Mesenchymal stem cell (in vitro differentiated cells and primary cell): ENCODE data around the gene CDA.

Experiments
- DNase-seq: peaks from one replicate; pipeline ENCODE4 v3.0.0-alpha.2; 2013
- H2AFZ ChIP-seq: one replicate; pipeline ENCODE4 v1.6.1; 2013; ENCODE audit warnings: low read depth, mild to moderate bottlenecking, control low read depth, inconsistent platforms, low read length, moderate library complexity
- H2AK5ac ChIP-seq: 2 replicates; pipeline ENCODE4 v1.6.1; 2013; ENCODE audit warnings: low read length, moderate library complexity, mild to moderate bottlenecking, inconsistent platforms; ENCODE audit not compliant: severe bottlenecking
- H2BK120ac ChIP-seq: one replicate; pipeline ENCODE4 v1.6.1; 2013; ENCODE audit warnings: low read depth, mild to moderate bottlenecking, inconsistent platforms, low read length, moderate library complexity
- H2BK12ac ChIP-seq, 2 experiments: one replicate each; pipeline ENCODE4 v1.6.1; 2013; ENCODE audit warnings: inconsistent platforms in 2 of 2, low read length in 2 of 2, mild to moderate bottlenecking in 2 of 2, moderate library complexity in 2 of 2, control low read depth in 1 of 2
- H2BK15ac ChIP-seq: one replicate; pipeline ENCODE4 v1.6.1; 2013; ENCODE audit warnings: mild to moderate bottlenecking, low read depth, inconsistent platforms; ENCODE audit not compliant: poor library complexity, severe bottlenecking
- H2BK5ac ChIP-seq: 2 replicates; pipeline ENCODE4 v1.6.1; 2013; ENCODE audit warnings: low read depth, mild to moderate bottlenecking, low read length, control low read depth, inconsistent platforms; ENCODE audit not compliant: poor library complexity, severe bottlenecking
- H3K14ac ChIP-seq, 2 experiments: one replicate each; pipeline ENCODE4 v1.6.1; 2013; ENCODE audit warnings: inconsistent platforms in 2 of 2, low read length in 2 of 2, control low read depth in 1 of 2, mild to moderate bottlenecking in 1 of 2, moderate library complexity in 1 of 2
- H3K18ac ChIP-seq, 2 experiments: one replicate each; pipeline ENCODE4 v1.6.1; 2013; ENCODE audit warnings: inconsistent platforms in 2 of 2, low read length in 2 of 2, control low read depth in 1 of 2, low read depth in 1 of 2, mild to moderate bottlenecking in 1 of 2
- H3K23ac ChIP-seq, 2 experiments: one replicate each; pipeline ENCODE4 v1.6.1; 2013; ENCODE audit warnings: inconsistent platforms in 2 of 2, low read length in 2 of 2, mild to moderate bottlenecking in 2 of 2, moderate library complexity in 2 of 2, control low read depth in 1 of 2
- H3K27ac ChIP-seq: 2 replicates; pipeline ENCODE4 v1.5.1; 2013; ENCODE audit warnings: mild to moderate bottlenecking, moderate library complexity, low read length, control low read depth, inconsistent platforms; ENCODE audit not compliant: poor library complexity, severe bottlenecking
- H3K27me3 ChIP-seq, 2 experiments: 2 replicates each; pipeline versions ENCODE4 v1.6.1 to v1.7.0; 2013; ENCODE audit warnings: low read length in 2 of 2, mild to moderate bottlenecking in 2 of 2, moderate library complexity in 2 of 2, control low read depth in 1 of 2, inconsistent platforms in 1 of 2; ENCODE audit not compliant: control insufficient read depth in 1 of 2, insufficient read depth in 1 of 2
- H3K36me3 ChIP-seq, 2 experiments: 2 replicates each; pipeline versions ENCODE4 v1.6.1 to v1.7.0; 2013; ENCODE audit warnings: low read length in 2 of 2, control low read depth in 1 of 2, inconsistent platforms in 1 of 2, low read depth in 1 of 2, mild to moderate bottlenecking in 1 of 2; ENCODE audit not compliant: insufficient read depth in 2 of 2, control insufficient read depth in 1 of 2
- H3K4ac ChIP-seq, 2 experiments: one replicate each; pipeline ENCODE4 v1.6.1; 2013; ENCODE audit warnings: inconsistent platforms in 2 of 2, low read length in 2 of 2, mild to moderate bottlenecking in 2 of 2, moderate library complexity in 2 of 2, control low read depth in 1 of 2, low read depth in 1 of 2
- H3K4me1 ChIP-seq: 2 replicates; pipeline ENCODE4 v1.6.1; 2013; ENCODE audit warnings: low read depth, low read length, control low read depth; ENCODE audit not compliant: control insufficient read depth, insufficient read depth
- H3K4me2 ChIP-seq: 2 replicates; pipeline ENCODE4 v1.6.1; 2013; ENCODE audit warnings: low read length, mild to moderate bottlenecking, inconsistent platforms; ENCODE audit not compliant: poor library complexity, severe bottlenecking
- H3K4me3 ChIP-seq, 2 experiments: 2 replicates each; pipeline versions ENCODE4 v1.5.1 to v1.7.0; 2013; ENCODE audit warnings: low read length in 2 of 2, mild to moderate bottlenecking in 2 of 2, control low read depth in 1 of 2, low read depth in 1 of 2; ENCODE audit not compliant: insufficient read depth in 1 of 2
- H3K79me1 ChIP-seq: replicated peaks from 2 replicates; pipeline ENCODE4 v1.6.1; 2013; ENCODE audit warnings: mild to moderate bottlenecking, control low read depth, low read length, inconsistent platforms; ENCODE audit not compliant: poor library complexity, severe bottlenecking
- H3K9ac ChIP-seq: 2 replicates; pipeline ENCODE4 v1.7.0; 2013; ENCODE audit warnings: mild to moderate bottlenecking, low read length, moderate library complexity
- H3K9me3 ChIP-seq: 2 replicates; pipeline ENCODE4 v1.7.0; 2013; ENCODE audit warnings: mild to moderate bottlenecking, low read length; ENCODE audit not compliant: control insufficient read depth
- H4K8ac ChIP-seq: one replicate; pipeline ENCODE4 v1.6.1; 2013; ENCODE audit warnings: inconsistent platforms, mild to moderate bottlenecking, low read length, moderate library complexity
- H4K91ac ChIP-seq: one replicate; pipeline ENCODE4 v1.6.1; 2013; ENCODE audit warnings: mild to moderate bottlenecking, low read length, inconsistent platforms
- WGBS: methylation state at CpG from one replicate; pipeline ENCODE4 v1.1.7; 2013; ENCODE audit warnings: mixed read lengths; 5-methylcytosine and 5-hydroxymethylcytosine counted together

Gene CDA

DNA sequence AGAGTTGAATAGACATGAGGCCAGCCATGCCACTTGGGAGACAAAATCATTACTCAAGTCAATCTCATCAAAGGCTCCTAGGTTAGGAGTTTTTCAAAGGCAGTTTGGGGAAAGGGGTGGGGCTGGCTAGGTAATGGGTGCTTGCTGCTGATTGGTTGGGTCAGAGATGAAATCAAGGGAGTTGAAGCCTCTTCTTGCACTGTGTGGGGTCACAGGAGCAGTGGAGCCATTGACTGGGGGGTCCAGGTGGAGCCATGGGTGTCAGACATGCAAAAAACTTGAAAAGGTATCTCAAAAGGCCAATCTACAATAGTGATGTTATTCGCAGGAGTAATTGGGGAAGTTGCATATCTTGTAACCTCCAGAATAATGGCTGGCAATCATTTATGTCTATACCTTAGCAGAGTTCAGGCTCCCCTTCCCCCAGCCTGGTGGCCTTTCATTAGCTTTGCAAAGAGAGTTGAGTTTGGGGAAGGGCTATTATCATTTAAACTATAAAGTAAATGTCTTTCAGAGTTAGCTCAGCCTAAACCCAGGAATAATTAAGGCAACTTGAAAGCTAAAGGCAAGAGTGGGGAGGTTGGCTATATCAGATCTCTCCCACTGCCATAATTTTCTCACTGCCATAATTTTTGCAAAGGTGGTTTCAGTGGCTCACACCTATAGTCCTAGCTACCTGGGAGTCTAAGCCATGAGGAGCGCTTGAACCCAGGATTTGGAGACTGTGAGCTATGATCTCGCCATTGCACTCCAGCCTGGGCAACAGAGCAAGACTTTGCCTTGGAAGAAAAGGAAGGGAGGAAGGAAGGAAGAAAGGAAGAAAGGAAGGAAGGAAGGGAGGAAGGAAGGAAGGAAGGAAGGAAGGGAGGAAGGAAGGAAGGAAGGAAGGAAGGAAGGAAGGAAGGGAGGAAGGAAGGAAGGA, 36.5 kb downstream of the CDA start:
- no peak overlapping the region for H3K4me2 ChIP-seq
- H2BK120ac ChIP-seq: no peak overlapping the region
- H4K8ac ChIP-seq: no peak overlapping the region
- no peak overlapping the region for H3K4ac ChIP-seq
- DNase-seq: no peak
- no peak overlapping the region for H3K9ac ChIP-seq
- 71% methylated on average over 3 of the region's 3 CpGs for WGBS
- no peaks in the 10 kb centered on the region for H3K36me3 ChIP-seq
- H3K4me1 ChIP-seq: no peaks in the 10 kb centered on the region
- H2AFZ ChIP-seq: no peak overlapping the region
- H3K27ac ChIP-seq: no peak overlapping the region
- H3K9me3 ChIP-seq: no peaks in the 10 kb centered on the region
- H2BK5ac ChIP-seq: no peak overlapping the region
- no peak overlapping the region for H3K23ac ChIP-seq
- no peak overlapping the region for H2BK15ac ChIP-seq
- no peak overlapping the region for H4K91ac ChIP-seq
- H3K14ac ChIP-seq: no peak overlapping the region
- no peak overlapping the region for H2AK5ac ChIP-seq
- no peak overlapping the region for H2BK12ac ChIP-seq
- H3K79me1 ChIP-seq: no peaks in the 10 kb centered on the region
- no peak overlapping the region for H3K4me3 ChIP-seq
- no peak overlapping the region for H3K18ac ChIP-seq
- no peaks in the 10 kb centered on the region for H3K27me3 ChIP-seq

DNA sequence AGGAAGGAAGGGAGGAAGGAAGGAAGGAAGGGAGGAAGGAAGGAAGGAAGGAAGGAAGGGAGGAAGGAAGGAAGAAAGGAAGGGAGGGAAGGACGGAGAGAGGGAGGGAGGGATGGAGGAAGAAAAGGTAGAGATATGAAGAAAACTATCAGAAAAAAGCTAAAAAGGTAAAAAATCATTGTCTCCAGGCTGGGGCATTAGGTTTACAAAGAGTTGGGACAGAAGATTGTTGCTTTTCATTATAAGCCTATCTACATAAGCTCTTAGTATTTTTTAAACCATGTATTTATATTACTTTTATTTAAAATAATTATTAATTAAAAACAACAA, 37.2 kb downstream of the CDA start:
- Histone ChIP-seq H2BK15ac (no peak overlapping the region), H4K8ac (no peak overlapping the region), H4K91ac (no peak overlapping the region), H3K36me3 (no peaks in the 10 kb centered on the region), H3K79me1 (no peaks in the 10 kb centered on the region), H3K4me3 (no peak overlapping the region), H3K9me3 (no peaks in the 10 kb centered on the region), H2BK120ac (no peak overlapping the region), H3K4ac (no peak overlapping the region), H2AFZ (no peak overlapping the region), H2BK5ac (no peak overlapping the region), H3K9ac (no peak overlapping the region), H3K4me2 (no peak overlapping the region), H3K4me1 (no peaks in the 10 kb centered on the region), H3K27ac (no peak overlapping the region), H3K27me3 (no peaks in the 10 kb centered on the region), H2AK5ac (no peak overlapping the region), H3K18ac (no peak overlapping the region), H3K14ac (no peak overlapping the region), H2BK12ac (no peak overlapping the region), H3K23ac (no peak overlapping the region)
- 100% methylated on average over 1 of the region's 1 CpG for WGBS
- DNase-seq: no peak

DNA sequence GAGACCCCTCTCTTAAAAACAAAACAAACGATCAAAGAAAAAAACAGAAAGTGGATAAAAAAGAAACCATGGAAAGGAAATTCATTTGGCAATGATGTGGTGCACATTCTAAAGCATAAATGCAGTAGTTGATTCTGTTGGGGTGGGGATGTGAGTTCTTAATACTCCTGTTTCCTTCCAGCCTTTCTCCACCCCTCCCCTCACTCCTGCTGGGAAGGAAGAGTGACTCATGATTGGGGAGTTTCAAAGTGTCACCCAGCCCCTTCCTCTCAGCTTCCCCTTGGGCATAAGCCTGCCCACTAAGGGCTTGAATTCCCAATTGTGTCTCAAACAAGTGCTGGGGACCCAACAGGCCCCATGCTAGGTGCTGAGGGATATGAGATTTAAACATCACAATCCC, 37.6 kb downstream of the CDA start:
- WGBS: no CpG with 5 or more reads among the region's 1 CpG
- Histone ChIP-seq H4K91ac (no peak overlapping the region), H3K23ac (no peak overlapping the region), H2BK5ac (no peak overlapping the region), H4K8ac (no peak overlapping the region), H2BK12ac (no peak overlapping the region), H3K14ac (no peak overlapping the region), H2BK120ac (no peak overlapping the region), H3K4me3 (no peak overlapping the region), H3K9ac (no peak overlapping the region), H3K36me3 (no peaks in the 10 kb centered on the region), H3K4me2 (no peak overlapping the region), H3K18ac (no peak overlapping the region), H3K27me3 (no peaks in the 10 kb centered on the region), H3K27ac (no peak overlapping the region), H3K4ac (no peak overlapping the region), H3K9me3 (no peaks in the 10 kb centered on the region), H2BK15ac (no peak overlapping the region), H2AFZ (no peak overlapping the region), H3K4me1 (no peaks in the 10 kb centered on the region), H2AK5ac (no peak overlapping the region), H3K79me1 (no peaks in the 10 kb centered on the region)
- no peak for DNase-seq

DNA sequence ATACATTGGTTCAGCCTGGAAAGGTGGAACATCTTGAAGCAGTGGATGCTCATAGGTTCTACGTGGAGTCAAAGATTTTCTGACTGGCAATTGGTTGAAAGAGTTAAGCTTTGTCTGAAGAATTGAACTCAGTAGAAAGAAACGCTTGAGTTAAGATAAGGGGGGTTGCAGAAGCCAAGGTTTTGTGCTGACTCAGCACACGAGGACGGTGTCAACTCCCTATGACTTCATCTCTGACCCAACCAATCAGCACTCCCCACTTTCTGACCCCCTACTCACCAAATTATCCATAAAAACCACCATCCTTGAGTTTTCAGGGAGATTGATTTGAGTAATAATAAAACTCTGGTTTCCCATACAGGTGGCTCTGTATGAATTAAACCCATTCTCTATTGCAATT, 41.8 kb downstream of the CDA start:
- Histone ChIP-seq H3K79me1 (peaks cover 3% of the 10 kb centered on the region), H3K9me3 (no peaks in the 10 kb centered on the region), H2BK12ac (no peak overlapping the region), H3K14ac (no peak overlapping the region), H3K27me3 (no peaks in the 10 kb centered on the region), H4K8ac (no peak overlapping the region), H3K18ac (no peak overlapping the region), H2BK5ac (no peak overlapping the region), H2BK120ac (no peak overlapping the region), H3K9ac (no peak overlapping the region), H3K4me3 (no peak overlapping the region), H3K36me3 (no peaks in the 10 kb centered on the region), H3K4me1 (peaks cover 8% of the 10 kb centered on the region), H3K23ac (no peak overlapping the region), H2BK15ac (no peak overlapping the region), H3K27ac (no peak overlapping the region), H3K4me2 (no peak overlapping the region), H4K91ac (no peak overlapping the region), H3K4ac (no peak overlapping the region), H2AFZ (no peak overlapping the region), H2AK5ac (no peak overlapping the region)
- no peak for DNase-seq
- WGBS: 83% methylated on average over 3 of the region's 4 CpGs
